Measurements from ENCODE around the gene MTMR12.

- TF ChIP-seq POLR2AphosphoS5 (IDR thresholded peaks at IDR 0.05) (no peak), CTCF (IDR thresholded peaks at IDR 0.05 in 8 of 11, conservative IDR thresholded peaks at IDR 0.05 in 3 of 11) (no peak)
Observed at GRCh38 chr5:32342656-32343055, 29.9 kb upstream of the MTMR12 start.
